T-cell (primary cell): ENCODE measurements around the gene PDZRN4. TPM values are rescaled to one million over a fixed set of nuclear protein-coding genes. Genes with fewer than 3 reads are reported as not detected.

ENCODE experiments used
- ATAC-seq, 4 experiments: fragments of 200-7000 bp in 3 of 4; fragments of 150-1000 bp in 1 of 4; cut with Tn5 transposase; replicated peaks in 1 of 4; 1 replicate in 3 of 4; 2 replicates in 1 of 4; pipeline ENCODE4 v1.10.0; 2021; ENCODE audit warnings: moderate library complexity in 3 of 4, mild to moderate bottlenecking in 2 of 4, moderate number of reproducible peaks in 1 of 4
- CTCF ChIA-PET, 2 donors: fragments of 300-600 bp; sonication (Branson Sonifier 250); formaldehyde crosslinking; loops; one replicate each; lab custom pipeline; 2022; ENCODE audit warnings: antibody characterized with exemption in 2 of 2; lab: Charles Lee
- POLR2A ChIA-PET, 2 donors: fragments of 300-600 bp; sonication (Branson Sonifier 250); formaldehyde crosslinking; loops; one replicate each; lab custom pipeline; 2022; ENCODE audit warnings: antibody characterized with exemption in 2 of 2; lab: Charles Lee
- DNase-seq, 35 experiments: peaks; one replicate each; pipeline versions ENCODE4 v3.0.0 to v3.0.0-alpha.2; 2013 to 2023
- H3K27ac ChIP-seq: one replicate; pipeline ENCODE4 v1.5.1; 2013; ENCODE audit warnings: low read length
- H3K27me3 ChIP-seq, 2 experiments: replicated peaks in 1 of 2; 1 replicate in 1 of 2; 2 replicates in 1 of 2; pipeline versions ENCODE4 v1.6.1 to v1.7.0; 2013; ENCODE audit warnings: low read length in 1 of 2, mixed read lengths in 1 of 2; ENCODE audit not compliant: control insufficient read depth in 2 of 2, insufficient read depth in 2 of 2; ENCODE audit errors: extremely low read depth in 1 of 2
- H3K36me3 ChIP-seq, 2 donors: 1 replicate in 1 of 2; 2 replicates in 1 of 2; pipeline versions ENCODE4 v1.6.1 to v1.7.0; 2013; ENCODE audit warnings: low read length in 1 of 2; ENCODE audit not compliant: control insufficient read depth in 2 of 2, insufficient read depth in 1 of 2; ENCODE audit errors: extremely low read depth in 1 of 2
- H3K4me1 ChIP-seq, 2 experiments: 1 replicate in 1 of 2; 2 replicates in 1 of 2; pipeline versions ENCODE4 v1.6.1 to v1.7.0; 2013; ENCODE audit warnings: low read length in 2 of 2, mixed read lengths in 1 of 2; ENCODE audit not compliant: insufficient read depth in 2 of 2, control insufficient read depth in 1 of 2; ENCODE audit errors: extremely low read depth in 1 of 2
- H3K4me3 ChIP-seq, 2 donors: 1 replicate in 1 of 2; 2 replicates in 1 of 2; pipeline versions ENCODE4 v1.5.1 to v1.7.0; 2013; ENCODE audit warnings: mild to moderate bottlenecking in 2 of 2, low read length in 1 of 2, moderate library complexity in 1 of 2; ENCODE audit not compliant: control insufficient read depth in 1 of 2; ENCODE audit errors: extremely low read depth in 1 of 2
- H3K9me3 ChIP-seq: 2 replicates; pipeline ENCODE4 v1.7.0; 2013
- H3K27ac Mint-ChIP-seq, 2 donors: one replicate each; pipeline ENCODE4 v1.8.0; 2020 to 2021; ENCODE audit warnings: mild to moderate bottlenecking in 2 of 2, mixed read lengths in 2 of 2
- H3K27me3 Mint-ChIP-seq, 2 donors: one replicate each; pipeline ENCODE4 v1.8.0; 2021 to 2022; ENCODE audit warnings: mixed read lengths in 2 of 2
- H3K36me3 Mint-ChIP-seq: one replicate; pipeline ENCODE4 v1.8.0; 2021; ENCODE audit warnings: mixed read lengths
- H3K4me1 Mint-ChIP-seq, 3 donors: one replicate each; pipeline ENCODE4 v1.8.0; 2020 to 2022; ENCODE audit warnings: mixed read lengths in 3 of 3, mild to moderate bottlenecking in 1 of 3
- H3K4me3 Mint-ChIP-seq, 3 donors: one replicate each; pipeline ENCODE4 v1.8.0; 2020 to 2022; ENCODE audit warnings: mild to moderate bottlenecking in 3 of 3, mixed read lengths in 3 of 3, moderate library complexity in 3 of 3
- H3K9me3 Mint-ChIP-seq, 3 donors: one replicate each; pipeline ENCODE4 v1.8.0; 2020 to 2022; ENCODE audit warnings: mixed read lengths in 3 of 3
- WGBS: methylation state at CpG from one replicate; pipeline ENCODE4 v1.1.5; 2013; ENCODE audit warnings: missing lambda C conversion rate; ENCODE audit not compliant: insufficient coverage; 5-methylcytosine and 5-hydroxymethylcytosine counted together
- total RNA-seq, 35 experiments: library from RNA in 6 of 35; stranded (reverse) in 6 of 35; fragments of 120-200 nt in 1 of 35; gene quantifications; one replicate each; pipeline versions ENCODE4 v1.2.1 to v1.2.4 and lab custom pipeline; 2013 to 2026

The PDZRN4 gene
- total RNA-seq, 5 donors from 2014 or later (not counting 1 experiment from before 2014, with no cell fraction given), result not detected

GRCh38 chr12:41459111-41459905, 271.2 kb downstream of the PDZRN4 start:
- CTCF ChIA-PET, result no interaction called here
- H3K9me3 Mint-ChIP-seq, result no peaks in the 10 kb centered on the region

GRCh38 chr12:41459906-41460214, 271.7 kb downstream of the PDZRN4 start:
- Histone ChIP-seq H3K27ac (no peak overlapping the region), H3K4me1 (no peaks in the 10 kb centered on the region), H3K4me3 (no peak overlapping the region), H3K27me3 (no peaks in the 10 kb centered on the region), H3K36me3 (no peaks in the 10 kb centered on the region), H3K9me3 (no peaks in the 10 kb centered on the region)
- no CpG with 5 or more reads among the region's 1 CpG for WGBS
- H3K27me3 Mint-ChIP-seq, result peaks cover 0 to 1% of the 10 kb centered on the region in 2 donors
- no peaks in the 10 kb centered on the region for H3K4me1 Mint-ChIP-seq
- POLR2A ChIA-PET, result no interaction called here
- no peaks in the 10 kb centered on the region for H3K36me3 Mint-ChIP-seq
- DNase-seq (no peak), ATAC-seq (no peak)
- H3K27ac Mint-ChIP-seq, result no peak overlapping the region
- CTCF ChIA-PET, result no interaction called here
- no peak overlapping the region for H3K4me3 Mint-ChIP-seq
- no peaks in the 10 kb centered on the region for H3K9me3 Mint-ChIP-seq

More at GRCh38 chr12:41459111-41459905, 271.2 kb downstream of the PDZRN4 start:
- no peaks in the 10 kb centered on the region for H3K4me1 ChIP-seq
- ATAC-seq (no peak), DNase-seq (no peak)
- no peak overlapping the region for H3K27ac ChIP-seq
- no peak overlapping the region for H3K4me3 ChIP-seq
- Mint-ChIP-seq H3K27ac (no peak overlapping the region), H3K36me3 (no peaks in the 10 kb centered on the region), H3K4me1 (no peaks in the 10 kb centered on the region), H3K27me3 (no peaks in the 10 kb centered on the region), H3K4me3 (no peak overlapping the region)
- no peaks in the 10 kb centered on the region for H3K36me3 ChIP-seq
- POLR2A ChIA-PET, result no interaction called here
- WGBS, result 100% methylated on average over 1 of the region's 2 CpGs
- H3K9me3 ChIP-seq, result no peaks in the 10 kb centered on the region
- no peaks in the 10 kb centered on the region for H3K27me3 ChIP-seq

GRCh38 chr12:41460906-41461305, 272.8 kb downstream of the PDZRN4 start:
- Histone ChIP-seq H3K4me1 (no peaks in the 10 kb centered on the region), H3K27me3 (no peaks in the 10 kb centered on the region), H3K9me3 (no peaks in the 10 kb centered on the region), H3K36me3 (no peaks in the 10 kb centered on the region), H3K4me3 (no peak overlapping the region), H3K27ac (no peak overlapping the region)
- WGBS, result no CpG with 5 or more reads among the region's 3 CpGs
- DNase-seq (no peak), ATAC-seq (no peak)
- Mint-ChIP-seq H3K9me3 (no peaks in the 10 kb centered on the region), H3K4me3 (no peak overlapping the region), H3K27me3 (peaks cover 0 to 1% of the 10 kb centered on the region in 2 donors), H3K36me3 (no peaks in the 10 kb centered on the region), H3K4me1 (no peaks in the 10 kb centered on the region), H3K27ac (no peak overlapping the region)
- CTCF ChIA-PET, result no interaction called here
- POLR2A ChIA-PET, result no interaction called here

GRCh38 chr12:41462312-41462711, 274.2 kb downstream of the PDZRN4 start:
- H3K36me3 Mint-ChIP-seq, result no peaks in the 10 kb centered on the region

GRCh38 chr12:41465526-41465925, 277.4 kb downstream of the PDZRN4 start:
- Mint-ChIP-seq H3K9me3 (no peaks in the 10 kb centered on the region), H3K36me3 (no peaks in the 10 kb centered on the region), H3K4me3 (no peak overlapping the region), H3K4me1 (no peaks in the 10 kb centered on the region), H3K27me3 (peaks cover 1 to 3% of the 10 kb centered on the region in 2 donors), H3K27ac (no peak overlapping the region)
- ChIA-PET POLR2A (no interaction called here), CTCF (no interaction called here)
- WGBS, result no CpG with 5 or more reads among the region's 1 CpG
- Histone ChIP-seq H3K27ac (no peak overlapping the region), H3K4me1 (no peaks in the 10 kb centered on the region), H3K36me3 (no peaks in the 10 kb centered on the region), H3K27me3 (no peaks in the 10 kb centered on the region), H3K9me3 (no peaks in the 10 kb centered on the region), H3K4me3 (no peak overlapping the region)
- ATAC-seq (no peak), DNase-seq (no peak)

More at GRCh38 chr12:41462312-41462711, 274.2 kb downstream of the PDZRN4 start:
- no peaks in the 10 kb centered on the region for H3K4me1 Mint-ChIP-seq
- ChIA-PET CTCF (no interaction called here), POLR2A (no interaction called here)
- peaks cover under 1 to 1% of the 10 kb centered on the region in 2 donors for H3K27me3 Mint-ChIP-seq
- Histone ChIP-seq H3K9me3 (no peaks in the 10 kb centered on the region), H3K27me3 (no peaks in the 10 kb centered on the region), H3K27ac (no peak overlapping the region), H3K4me1 (no peaks in the 10 kb centered on the region), H3K36me3 (no peaks in the 10 kb centered on the region), H3K4me3 (no peak overlapping the region)
- no peak overlapping the region for H3K4me3 Mint-ChIP-seq
- no peak for DNase-seq
- no peaks in the 10 kb centered on the region for H3K9me3 Mint-ChIP-seq
- ATAC-seq, result no peak
- H3K27ac Mint-ChIP-seq, result no peak overlapping the region

- Mint-ChIP-seq H3K36me3 (no peaks in the 10 kb centered on the region), H3K9me3 (no peaks in the 10 kb centered on the region), H3K27ac (no peak overlapping the region), H3K4me1 (no peaks in the 10 kb centered on the region), H3K4me3 (no peak overlapping the region), H3K27me3 (peaks cover 1 to 3% of the 10 kb centered on the region in 2 donors)
- no peaks in the 10 kb centered on the region for H3K27me3 ChIP-seq
- no peaks in the 10 kb centered on the region for H3K9me3 ChIP-seq
- no peak overlapping the region for H3K4me3 ChIP-seq
- no CpG with 5 or more reads among the region's 4 CpGs for WGBS
- ChIA-PET POLR2A (no interaction called here), CTCF (no interaction called here)
- H3K4me1 ChIP-seq, result no peaks in the 10 kb centered on the region
- DNase-seq (no peak), ATAC-seq (no peak)
- no peak overlapping the region for H3K27ac ChIP-seq
- H3K36me3 ChIP-seq, result no peaks in the 10 kb centered on the region
Measured at GRCh38 chr12:41466300-41466699, 278.2 kb downstream of the PDZRN4 start.
